Measurements from ENCODE around the gene TMEM218. TPM values are rescaled to one million over a fixed set of nuclear protein-coding genes. Genes with fewer than 3 reads are reported as not detected.

Gene TMEM218
- total and polyA plus RNA-seq, 10 of the 15 experiments (the other 5 are each of a cell fraction or from before 2014, with no cell fraction given), result 11.2 to 50.3 (median 28.8) TPM

DNA sequence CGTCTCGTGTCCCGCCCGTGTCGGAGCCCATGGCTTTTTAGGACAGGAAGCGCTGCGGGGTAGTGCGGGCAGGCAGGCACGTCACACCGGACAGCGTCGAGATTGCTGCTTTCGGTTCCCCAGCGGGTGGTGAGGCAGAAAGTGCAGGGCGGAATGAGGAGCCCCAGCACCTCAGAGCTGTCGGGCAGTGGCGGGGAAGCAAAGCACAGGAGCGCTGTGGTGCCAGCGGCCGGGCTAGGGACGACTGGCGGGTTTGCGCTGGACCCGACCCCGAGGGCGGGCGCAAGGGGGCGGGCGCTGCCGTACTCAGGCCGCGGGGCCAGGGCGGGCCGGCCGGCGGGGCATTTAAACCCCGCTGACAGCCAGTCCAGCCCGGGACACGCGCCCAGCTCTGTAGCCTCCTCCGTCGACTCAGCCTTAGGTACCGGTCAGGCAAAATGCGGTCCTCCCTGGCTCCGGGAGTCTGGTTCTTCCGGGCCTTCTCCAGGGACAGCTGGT, 48.4 kb downstream of the TMEM218 start, which contains the start of gene SLC37A2 (continued):
- TF ChIP-seq E4F1 (IDR thresholded peaks at IDR 0.05; ENCODE audit: borderline replicate concordance, partially characterized antibody) (no peak), PKNOX1 (IDR thresholded peaks at IDR 0.05) (0 out of 2 replicates have a peak, but pooled peaks have one; percentile 9), ZBED1 (IDR thresholded peaks at IDR 0.05; ENCODE audit: borderline replicate concordance) (no peak), SUPT20H (IDR thresholded peaks at IDR 0.05; ENCODE audit: borderline replicate concordance, control insufficient read depth, low read depth, low read length) (no peak), FOS (IDR thresholded peaks at IDR 0.05; ENCODE audit: borderline replicate concordance, extremely low read depth, insufficient read length) (no peak), FOXM1 (IDR thresholded peaks at IDR 0.05; ENCODE audit: low read depth, low read length) (no peak), CHD4 (IDR thresholded peaks at IDR 0.05) (no peak), TCF3 (IDR thresholded peaks at IDR 0.05; ENCODE audit: borderline replicate concordance, insufficient read depth, low read depth, low read length) (no peak), ZSCAN29 (IDR thresholded peaks at IDR 0.05) (peak; percentile 60; the same call in 1 of the 2 replicates), NR2C2 (IDR thresholded peaks at IDR 0.05; ENCODE audit: borderline replicate concordance, control insufficient read depth, insufficient read length, low read depth) (no peak), ZNF384 (IDR thresholded peaks at IDR 0.05; ENCODE audit: borderline replicate concordance, low read depth, low read length) (no peak), MTA2 (IDR thresholded peaks at IDR 0.05; ENCODE audit: low read depth) (peak; percentile 78), NRF1 (conservative IDR thresholded peaks at IDR 0.05; ENCODE audit: low read depth, low read length) (no peak), RUNX3 (IDR thresholded peaks at IDR 0.05; ENCODE audit: low read length) (peak; percentile 68), RBBP5 (conservative IDR thresholded peaks at IDR 0.05) (no peak), SREBF2 (IDR thresholded peaks at IDR 0.05; ENCODE audit: low read length) (no peak), EZH2 (IDR thresholded peaks at IDR 0.05; ENCODE audit: borderline replicate concordance, control insufficient read depth, low read depth, low read length) (no peak), ZNF274 (IDR thresholded peaks at IDR 0.05; ENCODE audit: insufficient read depth, insufficient read length) (no peak), CREM (IDR thresholded peaks at IDR 0.05; ENCODE audit: low read depth) (peak; percentile 92), SMARCA5 (IDR thresholded peaks at IDR 0.05) (0 out of 2 replicates have a peak, but pooled peaks have one; percentile 62), RAD21 (IDR thresholded peaks at IDR 0.05; ENCODE audit: insufficient read depth, low read depth, low read length) (no peak), ATF2 (IDR thresholded peaks at IDR 0.05; ENCODE audit: low read length) (no peak)
